WI38 (cell line): Measurements from ENCODE around the gene ATAT1.

Experiments
- H3K4me3 ChIP-seq: 2 replicates; pipeline ENCODE4 v1.5.1; 2011; ENCODE audit warnings: low read depth, mild to moderate bottlenecking, control low read depth, low read length
- TF ChIP-seq, protein P1 (sequence below): IDR thresholded peaks from 2 replicates; pipeline ENCODE4 v1.5.1; 2012; ENCODE audit warnings: low read depth, mild to moderate bottlenecking, control low read depth, low read length

Gene ATAT1

DNA sequence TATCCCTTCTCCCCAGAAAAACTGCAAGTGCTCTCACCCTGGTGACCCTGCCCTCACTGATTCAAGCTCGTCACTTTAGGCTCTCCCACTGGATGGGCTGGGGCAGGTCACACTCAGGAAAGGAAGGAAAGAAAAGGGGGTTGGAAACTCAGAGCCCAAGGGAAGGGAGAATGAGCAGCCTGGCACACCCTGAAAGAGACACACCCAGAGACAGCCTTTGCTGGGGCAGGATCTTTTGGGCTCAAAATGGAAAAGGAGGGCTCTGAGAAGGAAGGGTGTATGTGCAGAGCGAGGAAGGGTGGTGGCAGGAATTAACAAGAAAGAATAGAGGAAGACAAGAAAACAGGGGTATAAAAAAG, 57.3 kb downstream of the ATAT1 start:
- H3K4me3 ChIP-seq, result peak overlapping the region; percentile 77
- TF ChIP-seq, protein P1, sequence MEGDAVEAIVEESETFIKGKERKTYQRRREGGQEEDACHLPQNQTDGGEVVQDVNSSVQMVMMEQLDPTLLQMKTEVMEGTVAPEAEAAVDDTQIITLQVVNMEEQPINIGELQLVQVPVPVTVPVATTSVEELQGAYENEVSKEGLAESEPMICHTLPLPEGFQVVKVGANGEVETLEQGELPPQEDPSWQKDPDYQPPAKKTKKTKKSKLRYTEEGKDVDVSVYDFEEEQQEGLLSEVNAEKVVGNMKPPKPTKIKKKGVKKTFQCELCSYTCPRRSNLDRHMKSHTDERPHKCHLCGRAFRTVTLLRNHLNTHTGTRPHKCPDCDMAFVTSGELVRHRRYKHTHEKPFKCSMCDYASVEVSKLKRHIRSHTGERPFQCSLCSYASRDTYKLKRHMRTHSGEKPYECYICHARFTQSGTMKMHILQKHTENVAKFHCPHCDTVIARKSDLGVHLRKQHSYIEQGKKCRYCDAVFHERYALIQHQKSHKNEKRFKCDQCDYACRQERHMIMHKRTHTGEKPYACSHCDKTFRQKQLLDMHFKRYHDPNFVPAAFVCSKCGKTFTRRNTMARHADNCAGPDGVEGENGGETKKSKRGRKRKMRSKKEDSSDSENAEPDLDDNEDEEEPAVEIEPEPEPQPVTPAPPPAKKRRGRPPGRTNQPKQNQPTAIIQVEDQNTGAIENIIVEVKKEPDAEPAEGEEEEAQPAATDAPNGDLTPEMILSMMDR, result no peak

DNA sequence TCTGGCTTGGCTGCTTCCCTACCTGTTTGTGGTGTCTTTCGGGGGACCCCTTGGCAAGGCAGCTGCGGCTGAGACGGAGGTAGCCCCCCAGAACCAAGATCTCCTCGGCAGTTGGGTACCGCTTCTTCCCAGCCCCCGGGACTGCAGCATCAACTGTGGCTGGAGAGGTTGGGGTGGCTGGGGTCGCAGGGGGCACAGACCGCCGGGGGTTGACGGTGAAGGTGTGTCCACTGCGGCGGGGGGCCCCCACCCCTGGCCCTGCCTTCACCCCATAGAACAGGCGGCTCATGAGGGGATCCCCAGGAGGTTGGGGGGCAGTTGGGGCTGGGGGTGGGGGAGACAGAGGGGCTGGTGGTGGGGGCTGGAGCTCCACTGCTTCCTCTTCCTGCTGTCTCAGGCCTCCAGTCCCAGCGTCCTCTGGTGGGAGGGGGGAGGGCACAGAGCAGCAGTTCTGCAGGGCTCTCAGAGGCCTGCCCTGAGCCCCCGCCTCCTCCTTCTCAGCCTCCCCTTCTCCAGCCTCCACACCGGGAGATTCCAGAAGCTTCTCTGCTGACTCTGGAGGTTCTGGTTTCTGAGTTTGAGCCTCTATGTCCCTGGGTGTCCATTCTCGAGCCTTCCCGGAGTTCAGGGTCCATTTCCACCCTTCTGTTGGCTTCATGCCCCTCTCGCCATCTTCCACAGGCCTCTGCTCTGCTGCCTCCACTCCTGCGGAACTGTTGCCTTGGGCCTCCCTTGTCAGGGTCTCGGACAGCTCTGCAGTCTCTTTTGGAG, 57.9 kb downstream of the ATAT1 start:
- TF ChIP-seq, protein P1, result no peak

GRCh38 chr6:30685157-30686008, 58.7 kb downstream of the ATAT1 start:
- TF ChIP-seq, protein P1, result 0 out of 2 replicates have a peak, but pooled peaks have one; percentile 14
- peak overlapping the region; percentile 77 for H3K4me3 ChIP-seq

More for the DNA sequence above, 57.9 kb downstream of the ATAT1 start:
- peak overlapping the region; percentile 77 for H3K4me3 ChIP-seq

DNA sequence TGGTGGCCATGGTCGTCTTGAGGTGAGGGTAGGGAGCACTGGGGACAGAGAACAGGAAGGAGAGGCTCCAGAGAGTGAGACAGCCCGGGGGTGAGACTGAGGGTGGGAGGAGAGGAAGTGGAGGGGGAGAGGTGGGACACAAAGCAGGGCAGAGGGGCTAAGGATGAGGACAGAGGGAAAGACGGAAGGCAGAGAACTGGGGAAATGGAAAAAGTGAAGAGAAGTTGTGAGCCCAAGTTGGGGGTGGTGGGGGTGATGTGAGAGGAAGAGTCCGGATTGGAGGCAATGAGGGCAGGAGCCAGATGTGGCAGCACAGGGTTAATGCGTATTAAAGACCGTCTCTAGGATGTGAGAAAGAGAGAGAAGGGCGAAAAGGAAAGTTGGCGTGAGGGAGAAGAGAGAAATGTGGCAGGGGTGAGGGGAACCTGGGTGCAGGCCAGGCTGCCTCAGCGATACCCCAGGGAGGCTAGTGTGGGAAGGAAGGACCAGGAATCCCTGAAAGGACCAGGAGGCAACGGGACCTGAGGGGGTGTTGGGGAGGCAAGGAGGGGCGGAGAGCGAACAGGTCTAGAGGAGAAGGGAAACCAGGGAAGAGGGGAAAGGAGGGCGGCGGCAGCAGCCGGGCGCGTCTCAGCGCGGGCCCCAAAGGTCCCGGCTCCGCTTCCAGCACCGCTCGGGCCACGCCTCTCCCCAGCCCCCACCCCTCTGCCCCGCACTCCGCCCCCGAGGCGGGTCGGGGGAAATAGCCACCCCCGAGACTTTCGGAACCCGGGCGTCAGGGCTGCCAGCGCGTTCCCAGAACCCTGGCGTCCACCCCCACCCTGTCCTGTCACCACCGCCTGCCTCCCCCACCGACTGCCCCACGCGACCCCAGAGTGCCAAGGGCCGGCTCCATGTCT, 59.6 kb downstream of the ATAT1 start, which contains the start of gene PPP1R18:
TSS of gene PPP1R18 (minus strand) at position 637 of the 899 bp plus-strand sequence. CDS start at position 10, 627 bp downstream.
- TF ChIP-seq, protein P1, result no peak
- peak within 1 kb of the TSS; percentile 77 for H3K4me3 ChIP-seq

DNA sequence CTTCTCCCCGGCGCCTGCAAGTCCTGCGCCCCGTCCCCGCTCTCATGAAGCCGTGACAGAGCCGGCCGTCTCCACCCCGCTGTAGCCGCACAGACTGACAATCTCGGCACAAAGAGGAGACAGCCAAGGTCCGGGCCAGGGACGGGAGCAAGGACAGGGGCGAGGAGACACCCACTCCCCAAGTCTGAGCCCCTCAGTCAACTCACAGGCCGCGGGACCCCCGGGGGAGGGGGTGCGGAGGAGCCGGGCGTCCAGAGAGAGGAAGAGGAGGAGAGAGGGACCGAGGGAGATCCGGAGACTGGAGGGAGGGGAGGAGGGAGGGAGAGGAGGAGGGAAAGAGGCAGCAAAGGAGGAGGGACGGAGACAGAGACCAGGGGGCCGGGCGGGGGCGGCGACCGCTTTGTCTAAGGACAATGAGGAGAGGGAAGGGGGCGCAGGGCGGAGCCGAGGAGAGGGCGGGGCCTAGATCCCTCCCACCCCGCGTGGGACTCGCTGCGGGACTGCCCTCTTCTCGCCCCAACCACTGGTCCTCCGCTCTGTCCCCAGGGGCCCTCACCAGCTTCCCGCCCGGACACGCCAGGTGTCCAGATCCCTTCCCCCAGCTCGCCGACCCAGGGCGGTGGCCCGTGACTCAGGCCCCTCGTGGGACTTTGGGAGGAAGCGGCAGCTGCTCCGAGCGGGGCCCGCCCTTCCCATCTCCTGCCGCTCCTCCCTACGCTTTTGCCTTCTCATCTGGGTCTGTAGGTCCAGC, 60.4 kb downstream of the ATAT1 start:
- TF ChIP-seq, protein P1, result no peak
- peak overlapping the region; percentile 77 for H3K4me3 ChIP-seq

- TF ChIP-seq, protein P1, result peak; percentile 25
- peak overlapping the region; percentile 77 for H3K4me3 ChIP-seq
Measured at GRCh38 chr6:30687659-30688431, 61.2 kb downstream of the ATAT1 start.
